ENCODE measurements around the gene MTFP1.
"Not testable (repeated sequence)": the region's sequence is repeated elsewhere in the genome, so short reads cannot be mapped to it uniquely, and the experiment has no call there.

MTFP1 gene

DNA sequence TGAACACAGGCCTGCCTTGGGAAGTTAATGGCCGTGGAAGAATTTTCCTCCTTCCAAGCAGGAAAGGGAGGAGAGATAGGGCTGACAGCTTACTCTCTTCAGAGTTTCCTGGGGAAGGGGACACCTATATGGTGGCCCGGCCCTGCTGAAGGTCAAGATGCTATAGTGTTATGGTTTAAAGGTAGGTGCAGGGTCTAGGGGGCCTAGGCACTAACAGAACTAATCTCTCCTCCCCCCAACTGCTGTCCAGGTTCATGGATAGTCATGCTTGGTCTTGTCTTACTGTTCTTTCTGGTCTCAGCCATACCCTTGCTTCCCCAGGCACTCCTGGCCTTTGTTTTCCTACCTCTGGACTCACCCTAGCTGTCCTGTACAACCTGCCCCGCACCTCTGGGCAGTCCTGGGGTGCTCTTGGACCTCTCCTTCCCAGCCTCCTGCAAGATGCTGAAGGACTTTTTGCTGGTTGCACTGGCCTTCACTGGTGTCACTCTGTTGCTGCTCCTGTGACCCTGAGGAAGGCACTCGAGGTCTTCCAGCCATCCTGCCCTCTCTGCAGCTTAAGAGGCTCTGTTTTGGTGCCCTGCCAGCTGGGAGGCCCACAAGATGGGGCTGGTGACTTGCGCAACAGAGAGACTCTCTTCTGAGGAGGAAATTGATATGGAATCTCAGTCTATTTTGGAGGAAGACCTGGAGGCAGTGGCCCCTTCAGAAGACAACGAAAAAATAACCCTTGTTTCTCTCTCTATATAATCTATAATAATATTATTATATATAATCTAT, 28.4 kb downstream of the MTFP1 start:
- DNase-seq (ENCODE audit: low read depth in 3 of 3, low spot score in 1 of 3): no peak

DNA sequence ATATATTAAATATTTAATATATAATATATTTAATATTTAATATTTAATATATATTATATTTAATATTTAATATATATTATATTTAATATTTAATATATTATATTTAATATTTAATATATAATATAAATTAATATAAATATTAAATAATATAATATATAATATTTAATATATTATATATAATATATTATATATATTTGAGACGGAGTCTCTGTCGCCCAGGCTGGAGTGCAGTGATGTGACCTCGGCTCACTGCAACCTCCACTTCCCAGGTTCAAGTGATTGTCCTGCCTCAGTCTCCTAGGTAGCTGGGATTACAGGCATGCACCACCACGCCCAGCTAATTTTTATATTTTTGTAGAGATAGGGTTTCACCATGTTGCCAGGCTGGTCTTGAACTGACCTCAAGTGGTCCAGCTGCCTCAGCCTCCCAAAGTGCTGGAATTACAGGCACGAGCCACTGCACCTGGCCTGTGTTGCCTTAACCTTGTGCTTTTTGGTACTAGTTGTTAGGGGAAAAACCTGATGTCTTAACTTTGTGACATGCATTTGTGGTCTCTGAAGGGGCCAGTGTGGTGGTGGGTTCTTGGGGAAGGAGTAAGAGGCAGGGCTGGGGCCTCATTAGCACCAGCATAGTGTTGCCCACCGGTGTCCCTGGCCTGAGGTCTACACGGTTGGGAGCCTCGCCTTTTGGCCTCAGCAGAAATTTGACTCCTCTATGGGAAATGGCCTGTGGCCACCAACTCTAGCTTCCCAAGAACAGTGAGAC, 29.7 kb downstream of the MTFP1 start:
- no peak for DNase-seq (ENCODE audit: low read depth in 3 of 3, low spot score in 1 of 3)

DNA sequence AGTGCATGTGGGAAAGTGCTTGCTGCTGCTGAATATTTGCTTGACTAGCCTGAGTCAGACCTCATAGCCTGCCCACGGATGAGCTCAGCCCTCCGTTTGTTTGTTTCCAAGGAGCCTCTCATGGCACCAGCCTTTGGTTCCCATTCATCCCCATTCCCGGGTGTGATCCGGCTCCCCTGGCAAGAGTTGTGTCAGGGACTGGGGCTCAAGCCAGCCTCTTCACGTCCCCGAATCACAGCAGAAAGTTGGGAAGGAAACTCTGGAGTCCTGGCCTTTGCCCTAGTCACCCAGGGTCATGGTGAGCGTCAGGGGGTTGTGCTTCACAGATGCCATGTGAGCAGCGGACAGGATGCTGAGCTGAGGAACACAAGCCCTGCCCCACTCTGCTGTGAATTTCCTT, 32.4 kb downstream of the MTFP1 start:
- no peak for DNase-seq (ENCODE audit: low read depth in 3 of 3, low spot score in 1 of 3)

DNA sequence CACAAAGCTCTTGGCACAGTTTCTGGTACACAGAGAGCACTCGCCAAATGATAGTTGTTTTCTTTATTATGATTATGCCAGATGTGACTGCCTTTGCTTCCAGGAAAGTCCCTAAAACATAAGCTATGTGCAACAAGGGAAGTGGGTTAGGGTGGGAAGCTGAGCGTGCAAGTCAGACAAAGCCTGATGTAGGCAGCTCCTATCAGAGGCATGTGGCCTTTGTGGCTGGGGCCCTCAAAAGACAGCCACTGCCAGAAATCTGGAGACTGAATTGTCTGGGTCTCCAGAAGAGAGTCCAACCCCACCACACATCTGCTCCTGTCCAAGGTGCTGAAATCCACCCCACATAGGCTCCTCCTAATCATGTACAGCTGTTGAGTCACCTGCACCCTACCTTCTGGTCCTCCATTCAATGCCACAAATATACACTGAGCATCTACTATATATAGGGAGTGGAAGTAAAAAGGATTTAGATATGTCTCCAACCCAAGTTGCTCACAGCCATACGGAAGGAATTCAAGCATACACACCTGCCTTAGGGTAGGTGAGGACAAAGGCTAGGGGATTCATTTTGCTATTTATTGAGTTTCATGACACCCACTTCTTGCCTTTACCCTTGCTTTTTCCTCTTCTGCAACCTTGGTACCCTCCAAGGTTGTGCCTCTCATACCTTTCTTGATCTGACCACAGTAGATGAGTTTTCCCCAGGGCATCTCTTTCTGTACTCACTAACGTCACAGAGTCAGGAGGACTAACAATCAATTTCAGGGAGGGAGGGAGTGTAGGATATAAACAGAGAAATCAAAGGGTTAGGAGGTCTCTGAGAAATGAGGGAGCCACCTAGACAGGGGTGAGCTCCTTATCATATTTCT, 33.8 kb downstream of the MTFP1 start:
- no peak for DNase-seq (ENCODE audit: low read depth in 3 of 3, low spot score in 1 of 3)

DNA sequence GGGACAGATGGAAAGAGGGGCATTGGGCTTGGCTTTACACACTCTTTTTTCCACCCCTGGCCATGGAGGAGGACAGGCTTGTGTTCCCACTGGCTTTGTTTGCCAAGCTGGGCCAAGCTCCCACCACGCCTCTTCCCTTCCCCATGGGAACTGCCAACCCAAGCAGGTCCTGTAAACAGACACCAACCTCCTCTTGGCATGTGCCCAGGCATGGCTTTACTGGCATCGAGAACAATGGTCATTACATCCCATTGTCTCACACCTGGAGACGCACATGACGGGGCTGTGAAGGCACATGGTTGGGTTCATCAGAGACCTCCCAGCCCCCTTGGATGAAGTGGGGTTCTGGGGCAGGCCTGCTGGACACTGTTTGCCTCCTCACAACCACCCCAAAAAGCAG, 34.6 kb downstream of the MTFP1 start:
- no peak for DNase-seq (ENCODE audit: low read depth in 3 of 3, low spot score in 1 of 3)

DNA sequence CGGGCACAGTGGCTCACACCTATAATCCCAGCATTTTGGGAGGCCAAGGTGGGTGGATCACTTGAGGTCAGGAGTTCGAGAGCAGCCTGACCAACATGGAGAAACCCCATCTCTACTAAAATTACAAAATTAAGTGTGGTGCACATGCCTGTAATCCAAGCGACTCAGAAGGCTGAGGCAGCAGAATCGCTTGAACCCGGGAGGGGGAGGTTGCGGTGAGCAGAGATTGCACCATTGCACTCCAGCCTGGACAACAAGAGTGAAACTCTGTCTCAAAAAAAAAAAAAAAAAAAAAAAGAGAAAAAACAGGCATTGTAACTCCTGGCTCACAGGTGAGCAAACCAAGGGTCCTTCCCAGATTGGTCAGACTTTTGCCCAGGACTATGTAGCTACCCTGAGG, 35.0 kb downstream of the MTFP1 start:
- not testable (repeated sequence) for DNase-seq (ENCODE audit: low read depth in 3 of 3, low spot score in 1 of 3)

DNA sequence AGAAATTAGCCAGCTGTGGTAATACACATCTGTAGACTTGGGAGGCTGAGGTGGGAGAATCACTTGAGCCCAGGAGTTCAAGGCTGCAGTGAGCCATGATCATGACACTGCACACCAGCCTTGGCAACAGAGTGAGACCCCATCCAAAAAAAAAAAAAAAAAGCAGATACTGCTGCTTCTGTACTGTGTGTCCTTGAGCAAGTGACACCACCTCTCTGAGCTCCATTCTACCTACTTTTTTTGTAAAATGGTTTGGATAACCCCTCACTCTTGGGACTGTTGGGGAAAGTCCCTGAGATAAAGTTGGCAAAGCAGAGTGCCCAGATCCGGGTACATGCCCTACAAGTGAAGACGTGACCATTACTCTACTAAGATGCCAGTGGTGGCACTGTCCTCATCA, 43.6 kb downstream of the MTFP1 start:
- DNase-seq (ENCODE audit: low read depth in 3 of 3, low spot score in 1 of 3): no peak

DNA sequence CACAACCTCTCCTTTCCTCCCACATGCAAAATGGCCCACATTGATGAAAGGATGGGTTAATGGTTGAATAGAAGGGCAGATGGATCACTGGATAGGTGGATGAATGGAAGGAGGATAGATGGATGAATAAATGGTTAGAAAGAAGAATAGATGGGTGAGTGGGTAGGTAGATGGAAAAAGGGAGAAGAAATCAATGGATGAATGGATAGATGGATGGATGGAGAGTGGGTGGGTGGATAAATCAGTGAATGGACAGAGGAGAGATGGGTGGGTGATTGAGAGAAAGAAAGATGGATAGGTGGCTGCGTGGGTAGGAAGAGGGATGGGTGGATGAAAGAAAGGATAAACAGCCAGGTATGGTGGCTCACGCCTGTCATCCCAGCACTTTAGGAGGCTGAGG, 45.1 kb downstream of the MTFP1 start:
- DNase-seq (ENCODE audit: low read depth in 3 of 3, low spot score in 1 of 3): no peak

DNA sequence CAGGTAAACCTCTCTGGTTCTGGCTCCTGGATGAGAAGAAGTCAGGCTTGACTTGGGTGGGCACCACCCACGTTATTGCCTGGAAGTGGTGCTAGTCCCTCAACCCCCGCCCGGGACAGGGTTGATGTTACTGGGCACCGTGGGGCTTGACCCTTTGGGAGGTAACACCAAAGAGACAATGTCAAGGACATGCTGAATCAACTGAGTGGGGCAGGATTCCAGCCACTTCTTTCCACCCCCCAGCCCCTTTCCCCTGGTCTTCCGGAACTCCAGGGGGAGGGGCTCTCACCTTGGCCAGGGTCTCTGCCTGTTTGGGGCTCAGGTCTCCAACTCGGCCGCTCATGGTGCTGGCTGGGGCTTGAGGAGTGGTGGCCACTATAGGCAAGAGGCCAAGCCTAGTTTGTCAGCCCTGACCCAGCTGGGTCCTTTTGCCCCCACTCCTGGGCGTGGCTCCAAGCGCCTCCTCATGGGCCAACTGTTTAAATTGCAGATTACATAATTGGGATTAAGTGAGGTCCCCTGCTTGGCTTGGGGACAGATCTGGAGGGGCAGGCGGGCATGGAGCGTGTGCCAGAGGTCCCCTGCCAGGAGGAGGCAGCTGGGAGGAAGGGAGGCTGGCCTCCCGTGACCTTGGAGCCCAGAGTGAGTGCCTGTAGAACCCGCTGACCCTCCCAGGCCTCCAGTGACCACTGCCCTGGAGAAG, 46.2 kb downstream of the MTFP1 start, which contains the start of gene SEC14L3:
Gene SEC14L3, minus strand, starts transcription at position 402 of the 703 bp plus-strand sequence. Its CDS starts 59 bp downstream, at position 343.
- no peak for DNase-seq (ENCODE audit: low read depth in 3 of 3, low spot score in 1 of 3)

DNA sequence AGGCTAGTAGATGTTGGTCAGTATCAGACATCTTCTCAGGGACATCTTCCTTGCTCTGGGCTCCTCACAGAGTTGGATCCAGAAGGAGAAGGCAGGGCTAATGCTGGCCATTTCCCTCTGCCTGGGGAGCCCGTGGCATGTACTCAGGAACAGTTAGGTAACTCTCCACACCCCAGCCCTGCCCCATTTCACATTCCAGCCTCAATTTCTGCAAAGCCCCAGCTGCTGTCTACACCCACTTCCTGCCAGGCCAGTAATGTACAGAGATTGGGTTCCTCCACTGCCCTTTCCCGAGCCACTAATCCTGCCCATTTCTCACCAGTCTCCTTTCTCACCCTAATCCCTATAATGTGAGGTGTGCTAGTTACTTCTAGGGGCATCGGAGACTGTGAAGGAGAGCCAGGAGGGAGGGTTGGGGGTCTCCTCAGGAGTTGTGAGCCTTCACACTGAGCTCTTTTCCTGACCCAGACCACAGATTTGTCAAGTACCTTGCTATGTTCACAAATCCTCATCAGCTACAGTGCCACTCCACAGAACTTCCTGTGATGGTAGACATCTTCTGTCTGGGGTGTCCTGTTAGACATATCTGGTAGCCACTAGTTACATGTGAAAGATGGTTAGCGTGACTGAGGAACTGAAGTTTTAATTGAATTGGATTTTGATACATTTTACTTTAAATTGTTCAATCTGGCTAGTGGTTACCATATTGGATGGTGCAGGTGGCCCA, 47.6 kb downstream of the MTFP1 start:
- DNase-seq (ENCODE audit: low read depth in 3 of 3, low spot score in 1 of 3): no peak

DNA sequence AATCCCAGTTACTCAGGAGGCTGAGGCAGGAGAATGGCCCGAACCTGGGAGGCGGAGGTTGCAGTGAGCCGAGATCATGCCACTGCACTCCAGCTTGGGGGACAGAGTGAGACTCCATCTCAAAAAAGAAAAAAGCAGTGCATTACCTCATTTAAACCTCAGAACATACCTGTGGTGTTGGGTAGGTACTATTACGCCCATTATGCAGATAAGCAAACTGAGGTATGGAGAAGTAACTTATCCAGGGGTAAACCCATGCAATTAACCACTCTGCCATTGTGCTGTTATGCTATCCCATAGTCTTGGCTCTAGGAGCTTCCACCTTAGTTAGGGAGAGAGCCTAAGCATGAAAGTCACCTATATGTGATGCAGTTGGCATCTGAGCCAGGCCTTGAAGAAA, 48.6 kb downstream of the MTFP1 start:
- no peak for DNase-seq (ENCODE audit: low read depth in 3 of 3, low spot score in 1 of 3)

DNA sequence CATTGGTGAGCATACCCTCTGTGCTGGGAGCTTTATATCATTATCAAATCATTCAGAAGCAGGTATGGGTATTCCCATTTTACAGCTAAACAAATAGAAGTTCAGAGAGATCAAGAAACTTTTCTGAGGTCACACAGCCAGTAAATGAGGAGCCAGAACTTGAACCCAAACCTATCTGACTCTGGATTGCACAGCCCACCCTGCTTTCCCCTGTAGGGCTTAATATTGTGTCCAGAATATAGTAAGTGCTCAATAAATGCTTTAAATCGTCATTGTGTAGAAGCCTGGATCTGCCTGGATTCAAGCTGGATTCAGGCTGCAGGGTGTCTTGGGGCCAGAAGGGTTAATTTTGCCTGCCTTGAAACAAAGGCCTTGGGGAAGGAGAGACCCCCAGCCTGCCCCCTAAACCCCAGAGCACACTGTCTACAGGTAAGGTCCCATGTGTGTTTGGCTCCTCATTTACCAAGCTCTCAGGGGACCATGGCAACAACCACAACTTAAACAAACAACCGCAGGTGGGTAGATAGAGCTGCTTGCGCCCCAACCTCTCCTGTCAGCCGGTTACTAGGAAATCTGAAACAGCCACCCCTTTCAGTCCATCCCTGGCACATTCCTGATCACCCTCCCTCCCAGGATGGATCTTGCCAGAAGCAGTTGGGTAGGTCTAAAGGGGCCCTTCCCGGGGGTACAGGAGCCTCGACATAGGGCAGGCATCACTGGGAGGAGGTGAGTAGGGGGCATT, 49.3 kb downstream of the MTFP1 start:
- no peak for DNase-seq (ENCODE audit: low read depth in 3 of 3, low spot score in 1 of 3)
